Endothelial cell of hepatic sinusoid (primary cell): ENCODE measurements around the gene TRIM40.

Source experiments
- in situ Hi-C: cut with HindIII; loops from 2 replicates; pipeline ENCODE4 v1.10.0; 2017; ENCODE audit warnings: low sequenced_read_pairs

TRIM40 gene, protein sequence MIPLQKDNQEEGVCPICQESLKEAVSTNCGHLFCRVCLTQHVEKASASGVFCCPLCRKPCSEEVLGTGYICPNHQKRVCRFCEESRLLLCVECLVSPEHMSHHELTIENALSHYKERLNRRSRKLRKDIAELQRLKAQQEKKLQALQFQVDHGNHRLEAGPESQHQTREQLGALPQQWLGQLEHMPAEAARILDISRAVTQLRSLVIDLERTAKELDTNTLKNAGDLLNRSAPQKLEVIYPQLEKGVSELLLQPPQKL

DNA sequence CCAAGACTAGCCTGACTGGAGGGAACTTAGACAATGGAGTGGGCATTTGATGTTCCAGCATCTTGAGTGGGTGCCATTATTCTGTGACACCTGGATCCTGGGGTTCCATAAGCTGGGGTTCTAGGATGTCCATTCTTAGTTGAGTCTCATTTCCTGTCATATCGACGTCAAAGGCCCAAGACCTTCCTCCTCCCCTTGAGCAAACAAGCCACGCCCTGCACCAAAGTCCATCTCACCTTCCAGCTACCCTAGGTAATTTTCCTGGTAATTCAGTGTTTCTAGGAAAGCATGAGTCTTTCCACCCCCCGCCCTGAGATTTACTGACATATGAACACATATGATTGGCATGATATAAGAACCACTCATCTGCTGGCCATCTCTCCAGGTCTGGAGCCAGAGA lies at the start of gene TRIM40:
Gene TRIM40 (plus strand): TSS at position 384 of the 400 bp plus-strand sequence. CDS start 897 bp downstream, outside the sequence.
- in situ Hi-C loops = loop anchor here (10.0 kb wide), 1 partner anchor 291 kb away; no protein-coding TSS in a partner anchor

DNA sequence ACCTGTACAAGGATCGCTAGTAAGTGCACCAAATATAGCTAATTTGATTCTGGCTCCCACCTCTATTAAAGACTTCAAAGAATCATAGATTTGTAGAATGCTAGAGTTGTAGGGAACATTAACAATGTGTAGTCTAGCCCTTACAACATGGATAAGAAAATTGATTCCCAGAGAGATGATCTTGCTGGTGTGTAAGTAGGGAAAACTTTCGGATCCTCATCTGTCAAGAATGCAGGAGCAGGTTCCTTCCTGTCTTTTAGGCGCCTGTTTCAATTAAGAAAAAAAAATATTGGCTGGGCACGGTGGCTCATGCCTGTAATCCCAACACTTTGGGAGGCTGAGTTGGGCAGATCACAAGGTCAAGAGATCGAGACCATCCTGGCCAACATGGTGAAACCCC lies 48.1 kb upstream of the TRIM40 start:
- in situ Hi-C loops = no loop called here

DNA sequence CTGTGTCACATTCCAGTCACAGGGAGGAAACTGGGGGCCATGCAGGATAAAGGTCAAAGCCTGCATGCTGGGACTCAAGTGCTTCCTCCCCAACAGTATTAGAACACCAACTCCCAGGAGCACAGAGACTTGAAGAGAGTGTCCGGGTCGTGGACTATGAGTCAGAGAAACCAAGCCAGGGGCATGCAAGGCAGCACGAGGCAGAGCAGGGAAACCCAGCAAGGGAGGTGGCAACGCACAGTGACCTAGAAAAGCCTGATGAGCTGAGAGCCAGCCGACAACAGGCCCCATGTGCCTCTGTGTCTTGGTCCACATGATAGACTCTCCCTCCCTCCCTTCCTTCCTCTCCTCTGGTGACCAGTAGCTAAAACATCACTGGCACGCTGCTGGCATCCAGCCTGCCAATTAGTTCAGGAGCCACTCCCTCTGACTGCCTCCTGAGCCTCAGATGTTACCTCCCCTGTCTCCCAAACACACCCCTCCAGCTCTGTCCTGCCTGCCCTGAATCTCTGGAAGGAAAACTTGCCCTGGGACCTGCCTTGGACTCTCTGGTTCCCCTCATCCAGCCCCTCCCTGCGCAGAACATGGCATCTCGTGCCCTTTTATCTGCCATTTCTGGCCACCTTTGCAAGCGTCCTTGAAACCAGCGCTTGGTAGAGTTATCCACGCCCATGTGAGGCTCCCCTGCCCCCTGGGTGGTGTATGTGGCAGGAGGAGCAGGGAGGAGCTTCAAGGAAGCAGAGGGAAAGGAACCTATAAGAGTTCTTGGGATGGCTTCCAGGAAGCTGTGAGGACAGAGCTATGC lies 44.2 kb upstream of the TRIM40 start:
- in situ Hi-C loops = loop anchor here (10.0 kb wide), 1 partner anchor 63 kb away; no protein-coding TSS in a partner anchor

DNA sequence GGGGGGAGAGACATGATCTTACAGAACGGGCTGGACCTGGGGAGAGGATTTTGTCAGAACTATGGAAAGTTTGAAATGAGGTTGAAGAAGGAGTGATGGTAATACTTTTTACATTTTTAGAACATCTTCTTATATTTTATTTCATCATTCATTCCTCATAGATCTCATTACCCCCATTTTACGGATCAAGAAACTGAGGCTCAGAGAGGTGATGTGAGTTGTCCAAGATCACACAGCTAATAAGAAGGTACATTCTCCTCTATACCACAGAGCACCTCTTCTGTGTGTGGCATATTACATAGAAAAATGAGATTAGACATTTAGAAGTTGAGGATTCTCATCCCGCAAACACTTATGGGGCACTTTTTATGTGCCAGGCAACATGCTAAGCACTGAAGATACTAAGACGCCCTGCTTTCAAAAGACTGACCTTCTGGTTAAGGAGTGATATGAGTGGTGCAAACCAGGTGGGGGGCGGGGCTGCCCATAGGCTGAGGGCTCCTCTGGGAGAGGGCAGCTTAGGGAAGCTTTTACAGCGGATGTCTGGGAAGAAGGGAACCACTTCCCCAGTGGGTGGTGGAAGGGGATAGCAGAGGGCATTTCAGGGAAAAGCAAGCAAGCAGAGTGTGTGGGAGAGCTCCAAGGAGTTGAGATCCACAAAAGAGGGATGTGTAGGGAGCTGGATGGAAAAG lies 42.9 kb upstream of the TRIM40 start:
- in situ Hi-C loops = loop anchor here (10.0 kb wide), 1 partner anchor 62 kb away; no protein-coding TSS in a partner anchor

DNA sequence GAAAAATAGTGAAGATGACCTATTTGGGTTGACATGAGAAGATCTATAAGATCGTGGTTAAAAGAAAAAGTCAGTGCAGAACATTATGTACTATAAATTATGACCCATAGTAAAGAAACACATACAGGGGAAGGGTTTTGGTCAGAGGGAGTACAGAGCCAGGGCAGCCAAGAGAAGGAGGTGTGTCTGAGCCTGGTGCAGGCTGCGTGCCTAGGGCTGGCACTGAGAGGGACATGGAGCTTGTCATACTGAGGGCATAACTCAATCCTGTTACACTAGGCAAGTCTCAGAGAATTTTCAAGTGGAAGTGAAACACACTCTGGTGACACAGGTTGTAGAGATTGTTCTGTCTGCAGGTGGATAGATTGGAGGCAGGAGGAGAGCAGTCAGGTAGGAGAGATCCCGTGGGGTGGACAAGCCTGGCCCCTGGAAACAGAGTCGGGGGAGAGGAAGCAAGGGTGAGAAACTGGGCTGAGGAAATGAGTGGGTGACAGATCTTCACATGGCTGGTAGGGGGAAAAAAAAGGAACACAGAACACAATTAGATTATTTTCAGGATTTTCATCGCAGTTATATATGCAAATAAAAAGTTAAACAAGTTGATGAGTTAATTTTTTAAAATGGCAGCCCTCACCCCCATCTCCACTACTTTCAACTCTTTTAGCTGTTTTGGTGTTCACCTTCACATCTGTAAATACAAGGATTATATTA lies 41.8 kb upstream of the TRIM40 start:
- in situ Hi-C loops = loop anchor here (10.0 kb wide), 1 partner anchor 61 kb away; no protein-coding TSS in a partner anchor

DNA sequence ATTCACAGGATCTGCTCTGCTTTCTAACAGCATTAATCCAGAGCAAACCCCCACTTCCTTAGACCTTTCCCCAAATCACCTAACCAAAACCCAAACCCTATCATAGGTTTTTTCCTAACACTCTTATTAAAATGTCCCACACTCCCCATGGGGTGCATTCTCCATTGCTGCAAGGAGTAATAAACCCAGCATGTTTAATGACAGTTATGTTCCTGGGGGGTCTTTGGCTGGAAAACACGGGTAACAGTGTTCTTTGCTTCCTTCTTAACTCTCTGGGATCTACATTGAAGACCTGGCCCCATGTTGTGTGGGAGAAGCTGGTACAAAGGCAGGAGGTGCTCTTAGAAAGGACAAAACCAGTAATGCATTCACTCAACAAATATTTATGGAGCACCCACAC lies 39.1 kb upstream of the TRIM40 start:
- in situ Hi-C loops = loop anchor here (10.0 kb wide), 1 partner anchor 58 kb away; no protein-coding TSS in a partner anchor

DNA sequence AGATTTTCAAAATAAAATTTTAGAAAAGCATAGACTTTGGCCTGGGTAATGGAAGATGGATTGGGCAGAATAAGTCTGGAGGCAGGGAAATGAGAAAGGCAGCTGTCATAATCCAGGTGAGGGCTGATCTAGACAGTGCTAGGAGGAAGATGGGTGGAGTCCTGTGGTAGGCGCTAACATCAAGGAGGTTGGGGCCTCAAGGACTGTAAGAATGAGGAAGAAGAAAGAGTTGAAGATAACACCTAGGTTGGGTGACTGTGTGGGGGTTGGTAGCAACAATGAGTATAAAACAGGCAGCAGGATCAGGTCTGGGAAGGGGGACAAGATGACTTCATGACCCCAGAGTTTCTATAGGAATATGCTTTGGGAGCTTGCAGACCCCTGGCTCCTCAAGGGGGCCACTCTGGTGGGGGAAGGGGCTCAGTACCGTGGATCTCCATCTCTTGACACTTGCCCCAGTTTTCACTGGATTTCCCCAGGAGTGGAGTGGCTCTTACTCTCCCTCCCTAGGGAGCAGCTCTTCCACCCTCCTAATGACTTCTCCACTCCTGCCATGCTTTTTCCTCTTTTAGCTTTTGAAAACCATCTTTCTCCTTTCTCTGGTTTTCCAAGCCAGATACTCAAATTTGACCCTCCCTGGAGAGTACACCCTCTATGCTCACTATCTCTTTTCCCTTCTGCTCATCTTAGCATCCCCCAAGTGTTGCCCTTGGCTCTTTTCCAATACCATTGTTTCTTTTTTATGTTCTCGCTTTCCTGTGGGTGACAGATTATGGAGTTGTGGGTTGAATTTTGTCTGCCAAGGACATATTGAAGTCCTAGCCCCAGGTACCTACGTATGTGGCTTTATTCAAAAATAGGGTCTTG lies 37.8 kb upstream of the TRIM40 start:
- in situ Hi-C loops = loop anchor here (10.0 kb wide), 1 partner anchor 57 kb away; no protein-coding TSS in a partner anchor

DNA sequence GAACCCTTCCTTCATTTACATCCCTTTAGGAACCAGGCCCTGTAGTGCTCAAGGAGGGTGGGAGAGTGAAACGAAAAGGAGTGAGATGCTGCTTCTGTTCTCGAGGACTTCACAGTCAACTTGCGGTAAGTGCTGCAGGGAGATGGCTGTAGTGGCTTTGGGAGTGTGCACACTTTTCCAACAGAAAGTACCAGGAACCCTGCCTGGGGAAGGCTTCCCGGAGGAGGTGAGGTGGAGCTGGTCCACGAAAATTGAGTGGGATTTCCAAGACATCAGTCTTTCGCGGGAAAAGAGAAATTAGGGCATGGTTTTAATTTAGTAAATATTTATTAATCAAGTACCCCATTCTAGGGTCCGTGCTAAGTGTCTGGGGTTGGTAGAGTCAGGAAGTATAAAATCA lies 35.8 kb upstream of the TRIM40 start:
- in situ Hi-C loops = no loop called here

DNA sequence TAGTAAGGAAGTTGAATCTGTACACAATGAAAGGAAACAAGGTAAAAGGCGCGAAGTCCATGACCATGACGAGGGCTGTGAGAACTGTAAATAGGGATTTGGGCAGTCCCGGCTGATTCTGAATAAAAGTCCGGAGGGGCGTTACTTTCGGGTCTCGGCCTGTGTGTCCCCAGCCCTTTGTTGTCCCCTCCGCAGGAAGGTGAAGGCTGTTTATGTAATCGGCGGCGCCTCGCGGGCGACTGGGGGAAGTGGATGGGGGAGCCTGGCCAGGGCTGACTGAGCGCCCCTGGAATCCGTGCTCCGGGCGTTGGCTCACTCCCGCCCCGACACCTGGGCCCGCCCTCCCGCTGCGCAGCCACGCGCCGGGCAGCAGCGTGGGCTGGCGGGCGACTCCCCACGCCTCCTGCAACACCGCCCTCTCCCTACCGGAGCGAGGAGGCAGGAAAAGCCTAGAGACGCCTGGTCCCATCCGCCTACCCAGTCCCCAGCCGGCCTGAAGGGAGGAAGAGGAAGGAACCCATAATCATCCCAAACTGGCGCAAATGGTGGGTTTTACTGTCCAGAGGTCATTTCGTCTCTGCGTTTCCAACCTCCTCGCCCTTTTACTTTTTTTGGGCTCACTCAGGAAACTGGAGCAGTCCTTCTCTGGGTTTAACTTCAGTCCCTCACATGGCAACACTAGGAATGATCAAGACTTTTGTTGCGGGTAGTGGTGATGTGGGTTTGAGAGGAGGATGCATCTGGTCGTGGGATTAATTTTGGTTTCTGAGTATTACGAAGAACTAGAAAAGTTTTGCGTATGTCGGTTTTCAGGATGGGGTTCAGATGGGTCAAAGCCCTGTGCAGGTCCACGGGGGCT lies 35.1 kb upstream of the TRIM40 start:
- in situ Hi-C loops = no loop called here

DNA sequence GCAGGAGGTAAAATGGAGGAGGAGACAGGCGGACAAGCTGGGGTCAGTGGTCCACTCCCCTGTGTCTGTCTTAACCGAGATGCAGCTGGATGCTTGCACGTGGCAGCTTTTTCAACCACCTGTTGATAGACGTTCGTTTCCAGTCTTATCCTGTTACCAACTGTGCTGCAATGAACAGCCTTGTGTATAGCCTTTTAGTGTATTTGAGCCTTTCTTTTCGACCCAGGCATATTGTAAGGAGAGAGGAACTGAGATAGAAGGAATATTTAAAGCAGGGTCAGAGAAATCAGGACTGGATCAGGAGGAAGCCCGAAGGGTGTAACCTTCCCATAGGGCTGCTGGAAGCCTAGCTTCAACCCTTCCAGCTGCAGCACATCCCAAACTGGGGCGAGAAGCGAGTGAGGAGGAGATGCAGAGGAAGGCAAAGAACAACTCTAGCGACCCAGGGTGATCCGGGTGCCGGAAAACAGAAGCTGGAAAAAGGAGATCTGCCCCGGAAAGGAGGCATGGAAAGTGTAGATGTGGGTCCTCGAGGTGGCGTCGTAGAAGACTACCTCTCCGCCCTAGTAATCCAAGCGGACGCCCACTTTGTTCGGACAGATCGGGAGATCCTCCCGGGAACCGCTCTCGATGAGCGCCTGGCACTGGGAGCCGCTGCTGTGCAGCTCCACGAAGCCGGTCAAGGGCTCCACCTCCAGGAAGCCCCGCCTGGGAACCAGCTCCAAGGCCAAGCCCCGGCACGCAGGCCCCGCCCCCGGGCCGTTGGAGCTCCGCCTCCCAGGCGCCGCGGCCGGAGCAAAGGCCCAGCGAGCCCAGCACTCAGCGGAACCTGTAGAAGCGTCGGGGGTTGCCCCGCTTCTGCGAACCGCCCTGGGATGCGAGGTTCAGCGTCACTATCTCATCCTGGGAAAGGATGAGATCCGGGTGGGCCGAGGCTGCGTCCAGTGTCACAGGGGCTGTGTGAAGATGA lies 34.2 kb upstream of the TRIM40 start:
- in situ Hi-C loops = no loop called here

DNA sequence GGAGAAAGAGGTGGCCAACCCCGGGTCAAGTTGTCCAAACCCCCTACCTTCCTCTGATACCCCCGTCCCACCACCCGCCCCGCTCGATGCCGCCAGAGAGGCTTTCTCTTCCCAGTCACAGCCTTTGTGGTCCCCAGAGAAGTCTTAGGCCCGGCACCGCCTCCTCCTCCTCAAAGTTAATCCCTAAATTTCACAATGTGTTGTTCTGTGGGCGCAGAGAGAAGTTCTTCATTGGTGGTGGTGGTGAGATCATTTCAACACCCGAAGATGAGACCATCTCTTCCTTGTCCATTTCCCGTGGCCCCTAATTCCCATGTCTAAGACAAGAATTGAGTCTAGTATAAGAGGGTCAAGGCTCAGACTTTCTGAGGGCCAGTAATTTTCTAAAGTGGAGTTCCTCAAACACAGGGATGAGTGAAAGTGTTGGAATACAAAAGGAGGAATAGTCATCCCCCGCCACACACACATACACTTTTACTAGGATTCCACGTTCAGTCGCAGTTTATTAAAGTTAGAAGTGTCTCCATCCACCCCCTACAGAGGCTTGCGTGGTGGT lies 33.4 kb upstream of the TRIM40 start:
- in situ Hi-C loops = no loop called here

DNA sequence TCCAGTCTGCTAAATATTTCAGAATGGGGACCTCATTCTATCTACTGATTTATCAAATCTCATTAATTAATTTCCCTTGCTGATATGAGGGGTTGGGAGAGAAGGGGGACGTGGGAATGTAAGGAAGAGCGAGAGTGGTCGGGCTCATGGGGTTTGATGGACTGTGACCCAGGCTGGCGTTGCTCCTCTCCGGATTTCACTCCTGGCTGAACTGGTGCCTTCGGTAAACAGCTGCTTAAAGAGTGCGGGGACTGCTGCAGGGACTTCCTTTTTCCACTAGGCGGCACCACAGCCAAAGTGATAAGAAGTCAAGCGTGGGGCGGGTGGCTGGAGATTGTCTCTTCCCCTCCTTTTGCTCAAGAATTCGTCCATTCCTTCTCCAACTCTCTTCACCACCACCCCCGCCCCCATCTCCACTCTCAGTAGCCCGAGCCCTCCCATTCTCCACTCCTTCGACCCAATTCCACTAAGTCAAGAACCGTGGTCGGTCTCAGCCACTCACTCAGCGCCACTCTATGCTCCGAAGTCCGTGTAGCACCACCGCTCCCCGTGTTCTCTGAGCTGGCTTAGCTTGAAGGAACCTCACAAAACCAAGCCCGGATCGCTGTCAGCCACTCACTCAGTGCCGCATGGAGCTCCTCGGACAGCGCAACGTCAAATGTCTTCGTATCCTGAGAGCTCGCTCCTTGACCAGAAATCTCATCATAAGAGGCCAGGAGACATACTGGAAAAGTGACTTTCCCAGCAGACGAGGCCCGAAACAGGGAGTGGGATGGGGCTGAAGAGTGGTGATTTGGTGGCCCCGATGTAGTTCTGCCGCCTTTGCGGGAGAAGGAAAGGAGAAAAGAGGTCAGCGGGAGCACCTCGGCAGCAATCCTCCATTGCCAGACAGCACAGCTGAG lies 32.7 kb upstream of the TRIM40 start:
- in situ Hi-C loops = no loop called here

DNA sequence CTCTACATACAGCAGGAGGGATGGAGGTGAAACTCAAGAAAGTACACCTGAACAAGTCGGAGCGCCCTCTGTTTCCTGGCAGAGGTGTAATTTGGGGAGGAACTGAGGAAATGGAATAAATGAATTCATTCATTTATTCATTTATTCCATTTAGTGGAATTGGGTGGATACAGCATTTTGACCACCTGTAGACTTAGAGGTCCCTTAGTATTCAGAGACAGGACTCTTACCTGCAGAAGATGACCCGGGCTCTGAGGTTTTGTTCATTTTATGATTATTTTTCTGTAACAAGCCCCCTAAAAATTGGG lies 32.1 kb upstream of the TRIM40 start:
- in situ Hi-C loops = no loop called here

DNA sequence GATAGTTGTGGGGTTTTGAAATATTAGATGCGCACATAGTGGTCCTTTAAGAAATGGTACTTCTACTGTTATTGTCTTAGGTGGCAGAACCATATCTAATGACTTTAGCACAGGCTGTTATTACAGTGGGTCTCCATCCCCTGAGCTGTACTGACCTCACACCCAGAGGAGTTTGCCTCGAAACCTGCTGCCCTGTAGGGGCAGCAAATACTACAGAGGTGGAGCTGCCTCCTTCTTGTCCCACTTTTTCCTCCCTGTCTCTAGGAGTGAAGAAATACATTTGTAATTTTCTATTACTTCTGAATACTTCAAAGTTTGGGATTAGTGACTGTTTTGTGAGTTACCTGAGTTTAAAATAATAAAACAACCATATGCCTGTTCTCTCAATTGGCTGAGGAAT lies 31.3 kb upstream of the TRIM40 start:
- in situ Hi-C loops = no loop called here

DNA sequence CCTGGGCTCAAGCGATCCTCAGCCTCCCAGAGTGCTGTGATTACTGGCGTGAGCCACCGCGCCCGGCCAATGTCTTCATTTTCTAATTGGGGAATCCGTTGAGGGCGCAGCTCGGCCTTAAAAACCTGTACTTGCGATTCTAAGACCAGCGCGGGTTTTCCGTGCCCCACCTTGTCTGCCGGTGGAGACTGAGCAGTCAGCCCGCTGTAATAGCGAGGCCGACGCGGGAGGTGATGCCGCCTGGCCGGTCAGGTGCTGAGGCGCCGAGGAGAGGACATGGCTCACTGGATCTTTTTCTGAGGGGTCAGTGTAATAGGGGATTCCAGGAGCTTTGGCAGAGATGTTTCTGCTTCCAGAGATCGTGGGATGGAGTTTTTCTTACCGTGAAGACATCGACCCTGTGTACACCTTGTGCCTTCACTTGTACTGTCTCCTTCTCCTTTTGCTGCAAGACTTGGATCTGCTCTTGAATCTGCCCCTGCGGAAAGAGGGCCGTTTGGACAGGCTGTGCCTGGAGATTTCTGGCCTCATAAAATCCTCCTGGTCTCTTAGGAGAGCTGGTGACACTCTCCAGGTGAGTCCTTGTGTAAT lies 24.6 kb upstream of the TRIM40 start:
- in situ Hi-C loops = no loop called here

DNA sequence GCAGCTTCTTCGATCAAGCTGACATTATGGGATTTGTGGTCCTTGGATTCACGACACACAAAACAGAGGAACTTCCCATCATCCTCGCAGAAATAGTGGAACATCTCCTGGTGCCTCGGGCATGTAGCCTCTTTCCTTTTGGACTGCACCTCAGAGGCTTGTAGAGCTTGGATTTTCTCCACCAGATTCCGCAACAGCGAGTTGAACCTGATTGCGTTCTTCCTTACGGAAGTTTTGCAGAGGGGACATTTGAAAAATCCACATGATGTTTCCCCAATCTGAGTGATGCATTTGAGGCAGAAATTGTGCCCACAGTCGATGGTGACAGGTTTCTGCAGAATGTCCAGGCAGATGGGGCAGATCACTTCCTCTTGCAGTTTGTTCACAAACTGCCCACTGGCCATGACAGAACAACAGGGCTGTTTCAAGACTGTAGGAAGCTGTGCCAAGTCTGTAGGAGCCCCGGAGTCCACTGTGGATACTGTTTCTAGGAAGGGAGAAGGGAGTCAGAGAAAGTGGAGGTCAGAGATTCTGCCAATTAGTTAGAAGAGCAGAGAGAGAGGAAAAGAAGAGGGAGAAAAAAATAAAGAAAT lies 23.4 kb upstream of the TRIM40 start:
- in situ Hi-C loops = no loop called here
